Stimulated activated CD8-positive, alpha-beta memory T cell treated with anti-CD3 and anti-CD28 coated beads, Interleukin-12 subunit alpha, Interleukin-12 subunit beta, amount 100 ng/mL, for 1 hour (primary cell): Measurements from ENCODE around the gene KIF3B.
"Not testable (repeated sequence)": the region's sequence is repeated elsewhere in the genome, so short reads cannot be mapped to it uniquely, and the experiment has no call there.

ENCODE experiments used
- DNase-seq: peaks from one replicate; pipeline ENCODE4 v3.0.0-alpha.2; 2020; ENCODE audit warnings: low read depth

The KIF3B gene

GRCh38 chr20:32357375-32357868, 80.0 kb downstream of the KIF3B start:
- DNase-seq: no peak

DNA sequence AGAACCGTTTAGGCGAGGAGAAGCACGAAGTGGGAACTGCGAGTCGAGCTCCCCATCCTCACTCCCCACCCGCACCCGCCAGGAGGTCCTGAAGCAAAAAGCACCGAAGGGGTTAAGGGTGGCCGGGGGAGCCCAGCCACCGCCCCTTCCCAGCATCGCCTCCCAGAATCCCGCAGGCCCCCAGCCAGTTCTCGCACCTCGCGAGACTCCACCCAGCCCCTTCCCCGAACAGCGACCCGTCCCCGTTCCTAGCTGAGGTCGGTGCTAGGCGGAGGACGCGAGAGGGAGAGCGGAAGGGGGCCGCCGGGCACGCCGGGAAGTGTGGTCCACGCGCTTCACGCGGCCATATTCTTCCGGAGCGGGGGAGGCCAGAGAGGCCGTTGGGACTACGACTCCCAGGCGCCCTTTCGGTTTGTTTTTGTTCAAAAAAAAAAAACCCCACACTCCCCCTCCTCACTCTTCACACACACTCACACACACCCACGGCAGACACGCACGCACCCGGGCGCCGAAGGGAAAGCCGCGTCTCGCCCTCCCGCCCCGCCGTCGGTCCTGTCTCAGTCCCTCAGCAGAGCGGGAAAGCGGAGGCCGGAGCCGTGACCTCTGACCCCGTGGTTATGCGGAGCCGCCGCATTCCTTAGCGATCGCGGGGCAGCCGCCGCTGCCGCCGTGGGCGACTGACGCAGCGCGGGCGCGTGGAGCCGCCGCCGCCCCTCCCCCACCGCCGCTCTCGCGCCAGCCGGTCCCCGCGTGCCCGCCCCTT, 80.6 kb downstream of the KIF3B start, which contains the start of gene ASXL1:
Gene ASXL1, plus strand, starts transcription at position 463 of the 763 bp plus-strand sequence. CDS start 445 bp downstream, outside the sequence.
- peak; percentile 88 for DNase-seq

DNA sequence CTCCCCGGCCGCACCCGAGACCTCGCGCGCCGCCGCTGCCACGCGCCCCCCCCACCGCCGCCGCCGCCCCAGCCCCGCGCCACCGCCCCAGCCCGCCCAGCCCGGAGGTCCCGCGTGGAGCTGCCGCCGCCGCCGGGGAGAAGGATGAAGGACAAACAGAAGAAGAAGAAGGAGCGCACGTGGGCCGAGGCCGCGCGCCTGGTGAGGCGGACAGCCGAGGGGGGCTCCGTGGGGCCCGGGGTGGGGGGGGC, 81.1 kb downstream of the KIF3B start:
- no peak for DNase-seq

DNA sequence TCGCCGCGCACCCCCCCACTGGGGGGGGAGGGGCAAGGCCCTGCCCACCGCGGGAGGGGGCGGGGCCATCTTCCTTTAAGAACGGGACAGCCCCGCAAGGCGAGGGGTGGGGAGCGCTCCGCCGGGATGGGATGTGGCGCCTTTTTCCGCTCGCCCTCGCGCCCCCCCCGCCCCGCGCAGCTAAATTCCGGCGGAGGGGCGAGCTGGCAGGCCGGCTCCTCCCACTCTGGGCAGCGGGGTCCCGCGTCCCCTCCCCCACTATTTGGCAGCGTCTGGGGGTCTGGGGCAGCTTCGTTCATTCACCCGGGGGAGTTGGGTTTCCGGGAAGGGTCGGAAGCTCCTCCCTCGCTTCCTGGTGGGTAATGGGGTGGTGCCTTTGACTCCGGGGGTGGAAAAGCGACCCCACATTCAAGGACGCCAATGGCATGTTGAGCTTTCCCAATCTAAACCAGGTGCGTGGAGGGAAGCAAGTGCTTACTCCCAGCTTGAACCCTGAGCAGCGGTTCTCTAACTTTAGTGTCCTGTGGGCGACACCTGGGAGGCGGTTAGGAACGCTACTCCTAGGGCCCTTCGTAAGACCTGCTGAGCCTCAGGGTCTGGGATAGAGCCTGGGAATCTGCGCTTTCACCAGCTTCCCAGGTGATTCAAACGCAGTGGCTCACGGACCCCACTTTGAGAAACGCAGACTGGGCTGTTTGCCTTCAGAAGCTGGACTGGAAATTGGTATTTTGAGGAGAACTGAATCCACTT, 81.6 kb downstream of the KIF3B start:
- peak; percentile 53 for DNase-seq

- no peak for DNase-seq
Measured at GRCh38 chr20:32359633-32360332, 82.3 kb downstream of the KIF3B start.

DNA sequence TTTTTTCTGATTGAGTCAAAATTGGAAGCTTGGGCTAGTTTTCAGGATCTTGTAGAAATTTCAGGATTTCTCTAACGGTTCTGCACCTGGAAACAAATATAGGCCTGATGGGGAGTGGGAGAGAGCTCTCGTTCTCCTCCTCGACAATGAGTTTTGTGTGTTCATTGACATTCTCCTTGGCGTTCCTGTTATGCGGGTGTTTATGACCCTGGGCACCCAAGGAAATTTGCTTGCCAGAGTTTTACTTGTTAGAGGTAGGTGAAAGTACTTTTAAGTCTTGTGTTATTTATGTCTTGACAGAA, 82.8 kb downstream of the KIF3B start:
- no peak for DNase-seq

GRCh38 chr20:32362901-32363364, 85.5 kb downstream of the KIF3B start:
- no peak for DNase-seq

- DNase-seq: no peak
Measured at GRCh38 chr20:32363492-32363891, 86.0 kb downstream of the KIF3B start.

DNA sequence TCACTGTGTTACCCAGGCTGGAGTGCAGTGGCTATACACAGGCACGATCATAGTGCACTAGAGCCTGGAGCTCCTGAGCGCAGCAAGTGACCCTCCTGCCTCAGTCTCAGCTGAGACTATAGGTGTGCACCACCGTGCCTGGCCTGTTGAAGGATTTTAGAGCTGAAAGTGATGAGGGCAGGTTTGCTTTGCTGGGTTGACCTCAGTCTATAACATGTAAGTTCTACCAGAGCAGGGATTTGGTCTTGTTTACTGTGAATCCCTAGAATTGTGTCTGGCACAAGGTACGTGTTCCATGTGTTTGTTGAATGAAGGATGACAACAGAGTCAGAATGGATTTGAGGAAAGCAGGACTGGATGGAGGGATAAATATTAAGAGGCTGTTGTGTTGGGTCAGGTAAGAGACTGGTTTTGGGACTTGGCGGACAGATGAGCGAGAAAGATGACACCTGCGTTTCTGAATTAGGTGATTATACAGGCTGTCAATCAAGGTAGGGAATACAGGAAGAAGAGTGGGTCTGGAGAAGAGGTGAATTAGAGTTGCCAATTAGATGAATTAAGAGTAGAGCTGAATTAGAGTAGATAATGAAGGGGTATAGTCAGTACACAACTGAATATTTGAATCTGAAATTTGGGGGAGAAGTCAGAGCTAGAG, 87.2 kb downstream of the KIF3B start:
- no peak for DNase-seq

- DNase-seq: no peak
Measured at GRCh38 chr20:32365564-32365963, 88.1 kb downstream of the KIF3B start.

DNA sequence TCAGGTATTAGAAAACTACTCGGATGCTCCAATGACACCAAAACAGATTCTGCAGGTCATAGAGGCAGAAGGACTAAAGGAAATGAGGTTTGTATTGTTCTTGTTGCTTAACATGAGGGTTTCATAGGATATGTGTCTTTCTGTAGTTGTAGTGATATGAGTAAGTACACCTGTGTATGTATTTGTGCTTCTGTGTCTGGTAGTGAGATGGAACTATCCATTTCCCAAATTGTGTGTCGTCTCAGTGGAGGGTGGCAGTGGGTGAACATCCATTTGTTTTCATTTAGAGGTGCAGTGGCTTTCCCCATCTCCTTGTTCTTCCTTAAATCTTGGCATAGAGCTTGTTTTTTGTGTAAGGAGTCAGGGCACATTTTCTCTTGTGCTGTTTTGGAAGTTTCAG, 88.9 kb downstream of the KIF3B start:
- DNase-seq: no peak

DNA sequence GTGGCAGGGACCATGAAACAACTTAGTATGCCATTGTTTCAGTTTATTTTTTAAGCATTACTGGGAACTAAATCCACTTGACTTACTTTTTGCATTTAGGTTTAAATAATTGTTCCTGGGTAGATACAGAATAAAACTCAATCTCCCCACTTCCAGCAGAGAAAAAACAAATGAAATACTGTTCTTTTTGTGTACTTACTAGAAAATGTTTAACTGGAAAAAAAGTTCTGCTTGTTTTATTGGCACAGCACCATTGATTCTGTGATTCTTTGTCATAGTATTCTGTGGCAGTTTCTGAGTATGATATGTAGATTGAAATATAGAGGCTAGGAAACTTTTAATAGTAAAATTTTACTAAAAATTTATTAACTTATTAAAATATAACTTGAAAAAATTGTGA, 90.9 kb downstream of the KIF3B start:
- no peak for DNase-seq

GRCh38 chr20:32368925-32369324, 91.5 kb downstream of the KIF3B start:
- DNase-seq: no peak

DNA sequence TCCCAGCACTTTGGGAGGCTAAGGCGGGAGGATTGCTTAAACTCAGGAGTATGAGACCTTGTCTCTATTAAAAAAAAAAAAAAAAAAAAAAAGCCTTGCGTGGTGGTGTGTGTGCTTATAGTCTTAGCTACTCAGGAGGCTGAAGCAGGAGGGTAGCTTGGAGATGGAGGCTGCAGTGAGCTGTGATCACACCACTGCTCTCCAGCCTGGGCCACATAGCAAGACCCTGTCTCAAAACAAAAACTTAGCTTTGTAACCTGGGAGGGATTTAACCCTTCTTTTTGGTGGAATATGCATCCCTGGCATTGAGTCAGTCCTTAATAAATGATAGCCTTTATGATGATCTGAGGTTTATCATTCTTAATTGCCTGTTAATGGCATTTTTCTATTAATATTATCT, 93.4 kb downstream of the KIF3B start:
- no peak for DNase-seq

DNA sequence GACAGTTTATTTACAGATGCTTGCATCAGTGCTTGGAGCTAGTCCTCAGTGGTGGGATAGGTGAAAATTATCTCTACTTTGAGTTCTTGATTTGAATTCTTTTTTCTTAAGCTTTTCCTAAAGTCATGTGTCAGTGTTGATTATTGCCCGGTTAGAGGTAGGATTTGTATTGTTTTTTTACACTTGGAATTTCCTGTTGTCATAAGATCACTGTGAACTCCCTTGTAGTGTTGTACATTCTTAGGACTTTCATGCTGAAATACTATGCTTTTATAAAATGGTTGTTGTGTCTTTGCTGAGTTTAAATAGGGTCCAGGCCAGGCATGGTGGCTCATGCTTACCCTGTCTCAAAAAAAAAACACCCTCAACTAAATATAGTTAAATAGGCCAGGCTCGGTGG, 101.0 kb downstream of the KIF3B start:
- DNase-seq: no peak

DNA sequence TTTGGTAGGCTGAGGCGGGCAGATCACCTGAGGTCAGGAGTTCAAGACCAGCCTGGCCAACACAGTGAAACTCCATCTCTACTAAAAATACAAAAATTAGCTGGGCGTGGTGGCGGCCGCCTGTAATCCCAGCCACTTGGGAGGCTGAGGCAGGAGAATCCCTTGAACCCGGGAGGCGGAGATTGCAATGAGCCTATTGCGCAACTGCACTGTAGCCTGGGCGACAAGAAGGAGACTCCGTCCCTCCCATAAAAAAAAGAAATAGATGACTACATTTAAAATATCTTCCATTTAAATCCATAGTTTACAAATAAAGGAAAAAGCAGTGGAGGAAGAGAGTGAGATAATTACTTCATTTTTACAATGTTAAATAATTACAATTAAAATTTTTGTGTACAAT, 102.6 kb downstream of the KIF3B start:
- DNase-seq: not testable (repeated sequence)

DNA sequence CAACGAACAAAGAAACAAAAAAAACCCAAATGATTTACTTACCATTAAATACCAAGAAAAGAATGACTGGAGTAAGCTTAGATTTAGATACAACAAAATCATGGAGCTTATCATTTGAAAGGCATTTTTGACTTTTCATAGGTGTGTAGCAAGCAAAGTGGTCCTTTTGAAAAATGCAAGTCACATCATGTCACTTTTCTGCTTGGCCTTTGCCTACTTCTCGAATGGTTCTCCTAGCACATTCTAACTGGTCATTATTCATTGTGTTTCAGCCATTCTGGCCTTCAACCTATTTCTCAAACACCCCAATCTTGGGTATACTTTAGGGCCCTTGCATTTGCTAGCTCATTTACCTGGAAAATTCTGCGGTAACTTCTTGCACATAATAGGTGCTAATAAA, 103.3 kb downstream of the KIF3B start:
- no peak for DNase-seq

DNA sequence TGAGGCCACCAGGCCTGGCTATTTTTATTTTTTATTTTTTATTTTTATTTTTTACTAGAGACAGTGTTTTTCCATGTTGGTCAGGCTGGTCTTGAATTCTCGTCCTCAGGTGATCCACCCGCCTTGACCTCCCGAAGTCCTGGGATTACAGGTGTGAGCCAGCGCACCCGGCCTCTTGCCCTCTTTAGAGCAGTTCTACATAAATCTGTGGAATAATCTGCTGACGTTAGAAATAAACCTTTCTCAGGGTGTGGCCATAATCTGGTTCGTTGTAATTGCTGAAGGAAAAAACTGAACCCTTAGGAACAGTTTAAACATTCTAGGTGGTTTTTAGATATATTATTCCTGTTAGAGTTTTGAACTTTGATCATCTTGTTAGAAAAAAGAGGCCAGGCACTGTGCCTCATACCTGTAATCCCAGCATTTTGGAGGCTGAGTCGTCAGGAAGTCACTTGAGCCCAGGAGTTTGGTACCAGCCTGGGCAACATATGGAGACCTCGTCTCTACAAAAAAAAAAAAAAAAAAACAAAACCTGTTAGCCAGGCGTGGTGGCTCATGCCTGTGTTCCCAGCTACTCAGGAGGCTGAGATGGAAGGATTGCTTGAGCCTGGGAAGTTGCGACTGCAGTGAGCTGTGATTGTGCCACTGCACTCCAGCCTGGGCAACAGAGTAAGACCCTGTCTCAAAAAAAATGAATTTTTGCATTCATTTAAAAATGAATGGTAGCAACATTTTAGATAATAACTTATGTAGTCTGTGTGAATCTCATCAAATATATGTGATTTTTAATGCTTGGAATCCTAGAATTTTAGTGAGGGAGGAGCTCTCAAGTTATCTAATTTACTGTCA, 104.9 kb downstream of the KIF3B start:
- DNase-seq: no peak

DNA sequence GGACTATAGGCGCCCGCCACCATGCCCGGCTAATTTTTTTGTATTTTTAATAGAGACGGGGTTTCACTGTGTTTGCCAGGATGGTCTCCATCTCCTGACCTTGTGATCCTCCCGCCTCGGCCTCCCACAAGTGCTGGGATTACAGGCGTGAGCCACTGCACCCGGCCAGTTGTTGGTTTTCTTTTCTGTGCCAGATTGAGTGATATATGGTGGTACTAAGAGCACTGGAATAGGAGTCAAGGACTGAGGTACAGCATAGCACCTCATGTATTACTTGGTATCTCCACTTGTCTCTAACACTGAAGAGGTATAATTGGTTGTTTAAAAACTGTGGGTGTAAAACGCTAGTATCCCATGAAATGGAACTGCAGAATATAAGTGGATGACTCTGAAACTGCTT, 106.0 kb downstream of the KIF3B start:
- DNase-seq: not testable (repeated sequence)
